ENCODE measurements around the gene LMOD1.

Gene LMOD1

GRCh38 chr1:201939148-201939547 is 7.2 kb downstream of the LMOD1 start:
- Mint-ChIP-seq H3K36me3 (ENCODE audit: low read depth) (no peaks in the 10 kb centered on the region), H3K4me3 (no peak overlapping the region), H3K27me3 (peaks cover 9% of the 10 kb centered on the region), H3K27ac (no peak overlapping the region), H3K9me3 (no peaks in the 10 kb centered on the region), H3K4me1 (no peaks in the 10 kb centered on the region)
- DNase-seq (no peak), ATAC-seq (no peak)

- Mint-ChIP-seq H3K4me1 (no peaks in the 10 kb centered on the region), H3K36me3 (ENCODE audit: low read depth) (no peaks in the 10 kb centered on the region), H3K9me3 (no peaks in the 10 kb centered on the region), H3K27me3 (peaks cover 7% of the 10 kb centered on the region), H3K27ac (no peak overlapping the region), H3K4me3 (no peak overlapping the region)
- ATAC-seq (no peak), DNase-seq (no peak)
Measured at GRCh38 chr1:201938440-201939035, 7.8 kb downstream of the LMOD1 start.

- ATAC-seq, result no peak
- H3K4me3 Mint-ChIP-seq, result no peak overlapping the region
- H3K27me3 Mint-ChIP-seq, result peaks cover 8% of the 10 kb centered on the region
- no peak for DNase-seq
- no peak overlapping the region for H3K27ac Mint-ChIP-seq
- no peaks in the 10 kb centered on the region for H3K4me1 Mint-ChIP-seq
- H3K36me3 Mint-ChIP-seq (ENCODE audit: low read depth), result no peaks in the 10 kb centered on the region
- no peaks in the 10 kb centered on the region for H3K9me3 Mint-ChIP-seq
Measured at GRCh38 chr1:201937624-201938213, 8.6 kb downstream of the LMOD1 start.

GRCh38 chr1:201933840-201934430 is 12.4 kb downstream of the LMOD1 start:
- Mint-ChIP-seq H3K4me1 (no peaks in the 10 kb centered on the region), H3K27me3 (peaks cover 9% of the 10 kb centered on the region), H3K36me3 (ENCODE audit: low read depth) (no peaks in the 10 kb centered on the region), H3K9me3 (no peaks in the 10 kb centered on the region), H3K4me3 (no peak overlapping the region), H3K27ac (peak overlapping the region; percentile 7)
- no peak for ATAC-seq
- DNase-seq, result no peak

GRCh38 chr1:201930803-201931202 is 15.5 kb downstream of the LMOD1 start:
- H3K4me3 Mint-ChIP-seq, result no peak overlapping the region
- H3K9me3 Mint-ChIP-seq, result no peaks in the 10 kb centered on the region
- ATAC-seq (no peak), DNase-seq (no peak)
- H3K36me3 Mint-ChIP-seq (ENCODE audit: low read depth), result no peaks in the 10 kb centered on the region
- H3K4me1 Mint-ChIP-seq, result no peaks in the 10 kb centered on the region
- peaks cover 7% of the 10 kb centered on the region for H3K27me3 Mint-ChIP-seq
- no peak overlapping the region for H3K27ac Mint-ChIP-seq

- no peak for ATAC-seq
- no peaks in the 10 kb centered on the region for H3K9me3 Mint-ChIP-seq
- no peaks in the 10 kb centered on the region for H3K4me1 Mint-ChIP-seq
- H3K36me3 Mint-ChIP-seq (ENCODE audit: low read depth), result no peaks in the 10 kb centered on the region
- H3K27me3 Mint-ChIP-seq, result peaks cover 7% of the 10 kb centered on the region
- no peak for DNase-seq
- no peak overlapping the region for H3K27ac Mint-ChIP-seq
- no peak overlapping the region for H3K4me3 Mint-ChIP-seq
Measured at GRCh38 chr1:201930137-201930536, 16.2 kb downstream of the LMOD1 start.

GRCh38 chr1:201928266-201928665 is 18.1 kb downstream of the LMOD1 start:
- H3K4me3 Mint-ChIP-seq, result no peak overlapping the region
- no peak for ATAC-seq
- no peaks in the 10 kb centered on the region for H3K9me3 Mint-ChIP-seq
- peaks cover 7% of the 10 kb centered on the region for H3K27me3 Mint-ChIP-seq
- no peak for DNase-seq
- H3K36me3 Mint-ChIP-seq (ENCODE audit: low read depth), result no peaks in the 10 kb centered on the region
- H3K4me1 Mint-ChIP-seq, result no peaks in the 10 kb centered on the region
- H3K27ac Mint-ChIP-seq, result no peak overlapping the region

- DNase-seq, result no peak
- no peaks in the 10 kb centered on the region for H3K9me3 Mint-ChIP-seq
- peaks cover 9% of the 10 kb centered on the region for H3K27me3 Mint-ChIP-seq
- no peaks in the 10 kb centered on the region for H3K4me1 Mint-ChIP-seq
- no peak for ATAC-seq
- H3K36me3 Mint-ChIP-seq (ENCODE audit: low read depth), result no peaks in the 10 kb centered on the region
- H3K27ac Mint-ChIP-seq, result no peak overlapping the region
- H3K4me3 Mint-ChIP-seq, result no peak overlapping the region
Measured at GRCh38 chr1:201925981-201926645, 20.2 kb downstream of the LMOD1 start.

- Mint-ChIP-seq H3K4me1 (no peaks in the 10 kb centered on the region), H3K36me3 (ENCODE audit: low read depth) (no peaks in the 10 kb centered on the region), H3K27me3 (peaks cover 10% of the 10 kb centered on the region), H3K27ac (no peak overlapping the region), H3K9me3 (no peaks in the 10 kb centered on the region), H3K4me3 (no peak overlapping the region)
- DNase-seq (no peak), ATAC-seq (no peak)
Measured at GRCh38 chr1:201925301-201925567, 21.1 kb downstream of the LMOD1 start.

GRCh38 chr1:201921952-201922558 is 24.3 kb downstream of the LMOD1 start:
- ATAC-seq (no peak), DNase-seq (no peak)
- Mint-ChIP-seq H3K36me3 (ENCODE audit: low read depth) (no peaks in the 10 kb centered on the region), H3K9me3 (no peaks in the 10 kb centered on the region), H3K4me3 (no peak overlapping the region), H3K27me3 (peaks cover 10% of the 10 kb centered on the region), H3K4me1 (no peaks in the 10 kb centered on the region), H3K27ac (no peak overlapping the region)

GRCh38 chr1:201918343-201918742 is 28.0 kb downstream of the LMOD1 start:
- Mint-ChIP-seq H3K36me3 (ENCODE audit: low read depth) (no peaks in the 10 kb centered on the region), H3K27ac (no peak overlapping the region), H3K9me3 (no peaks in the 10 kb centered on the region), H3K4me3 (no peak overlapping the region), H3K4me1 (peaks cover 2% of the 10 kb centered on the region), H3K27me3 (peaks cover 7% of the 10 kb centered on the region)
- ATAC-seq (no peak), DNase-seq (no peak)

- Mint-ChIP-seq H3K9me3 (no peaks in the 10 kb centered on the region), H3K4me1 (peaks cover 2% of the 10 kb centered on the region), H3K36me3 (ENCODE audit: low read depth) (no peaks in the 10 kb centered on the region), H3K27me3 (peaks cover 5% of the 10 kb centered on the region), H3K4me3 (no peak overlapping the region), H3K27ac (no peak overlapping the region)
- ATAC-seq (no peak), DNase-seq (no peak)
Measured at GRCh38 chr1:201917362-201918033, 28.9 kb downstream of the LMOD1 start.

- ATAC-seq, result peak; percentile 68
- H3K27me3 Mint-ChIP-seq, result peaks cover 5% of the 10 kb centered on the region
- H3K4me1 Mint-ChIP-seq, result peaks cover 2% of the 10 kb centered on the region
- peak; percentile 13 for DNase-seq
- H3K4me3 Mint-ChIP-seq, result no peak overlapping the region
- no peak overlapping the region for H3K27ac Mint-ChIP-seq
- no peaks in the 10 kb centered on the region for H3K36me3 Mint-ChIP-seq (ENCODE audit: low read depth)
- H3K9me3 Mint-ChIP-seq, result no peaks in the 10 kb centered on the region
Measured at GRCh38 chr1:201916649-201917249, 29.6 kb downstream of the LMOD1 start.

- peaks cover 2% of the 10 kb centered on the region for H3K27me3 Mint-ChIP-seq
- DNase-seq, result no peak
- no peak overlapping the region for H3K4me3 Mint-ChIP-seq
- H3K27ac Mint-ChIP-seq, result no peak overlapping the region
- peaks cover 2% of the 10 kb centered on the region for H3K4me1 Mint-ChIP-seq
- no peaks in the 10 kb centered on the region for H3K9me3 Mint-ChIP-seq
- ATAC-seq, result no peak
- no peaks in the 10 kb centered on the region for H3K36me3 Mint-ChIP-seq (ENCODE audit: low read depth)
Measured at GRCh38 chr1:201914456-201915235, 31.7 kb downstream of the LMOD1 start.
